NCI-H2107 (cell line): ENCODE results near the gene IL36B.
"Not testable (repeated sequence)": the region's sequence is repeated elsewhere in the genome, so short reads cannot be mapped to it uniquely, and the experiment has no call there.

Experiments
- DNase-seq: peaks from one replicate; lab custom pipeline; 2025; lab: John Stamatoyannopoulos, UW

The IL36B gene

DNA sequence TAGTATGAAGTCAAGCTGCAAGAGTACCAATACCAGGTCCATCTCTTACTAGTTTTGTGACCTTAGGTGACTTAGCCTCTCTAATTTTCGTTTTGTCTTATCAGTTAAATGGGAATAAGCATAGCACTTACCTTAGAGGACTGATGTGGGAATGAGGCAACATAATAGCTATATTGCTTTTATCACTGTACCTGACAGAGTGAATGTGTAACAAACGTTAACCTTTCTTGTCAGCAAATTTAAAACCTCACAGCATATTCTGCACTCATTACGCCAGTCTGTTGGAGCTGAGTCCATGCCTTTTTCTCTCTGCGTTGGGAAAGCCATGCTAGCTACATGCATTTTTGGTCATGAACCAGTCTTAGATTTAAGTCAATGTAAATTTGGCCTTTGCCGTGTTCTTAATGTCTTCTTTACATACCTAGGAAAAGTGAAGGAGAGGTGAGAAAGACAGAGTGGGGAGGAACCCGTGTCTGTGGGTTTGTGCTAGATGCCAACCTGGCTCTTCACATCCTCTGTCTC, at the start of gene IL36B:
IL36B (minus strand) TSS at position 472 of the 522 bp plus-strand sequence.
- no peak for DNase-seq

- no peak for DNase-seq
These were observed 49.5 kb upstream of the IL36B start for GRCh38 chr2:113102133-113102532.

- DNase-seq = no peak
These were observed 45.9 kb upstream of the IL36B start for GRCh38 chr2:113098532-113098931.

DNA sequence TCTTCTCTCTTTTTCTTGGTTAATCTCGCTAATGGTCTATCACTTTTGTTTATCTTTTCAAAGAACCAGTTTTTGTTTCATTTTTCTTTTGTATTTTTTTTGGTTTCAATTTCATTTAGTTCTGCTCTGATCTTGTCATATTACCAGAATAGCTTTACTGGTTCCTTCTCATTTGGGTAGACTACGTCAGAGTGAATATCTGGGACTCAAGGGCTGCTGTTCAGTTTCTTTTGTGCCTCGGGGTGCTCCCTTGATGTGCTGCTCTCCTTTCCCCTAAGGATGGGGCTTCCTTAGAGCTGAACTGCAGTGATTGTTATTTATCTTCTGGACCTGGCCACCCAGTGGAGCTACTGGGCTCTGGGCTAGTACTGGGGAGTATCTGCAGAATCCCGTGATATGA, 45.4 kb upstream of the IL36B start:
- no peak for DNase-seq

GRCh38 chr2:113096842-113097618, 44.4 kb upstream of the IL36B start:
- DNase-seq = not testable (repeated sequence)

DNA sequence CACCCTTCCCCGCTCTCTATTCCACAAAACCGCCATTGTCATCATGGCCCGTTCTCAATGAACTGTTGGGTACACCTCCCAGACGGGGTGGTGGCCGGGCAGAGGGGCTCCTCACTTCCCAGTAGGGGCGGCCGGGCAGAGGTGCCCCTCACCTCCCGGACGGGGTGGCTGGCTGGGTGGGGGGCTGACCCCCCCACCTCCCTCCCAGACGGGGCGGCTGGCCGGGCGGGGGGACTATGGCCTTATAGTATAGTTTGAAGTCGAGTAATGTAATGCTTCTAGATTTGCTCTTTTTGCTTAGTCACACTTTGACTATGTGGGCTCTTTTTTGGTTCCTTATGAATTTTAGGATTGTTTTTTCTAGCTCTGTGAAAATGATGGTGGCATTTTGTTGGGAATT, 43.6 kb upstream of the IL36B start:
- DNase-seq = not testable (repeated sequence)

GRCh38 chr2:113093613-113093977, 40.9 kb upstream of the IL36B start:
- DNase-seq = no peak

- no peak for DNase-seq
These were observed 40.4 kb upstream of the IL36B start for GRCh38 chr2:113092864-113093612.

- no peak for DNase-seq
These were observed 38.7 kb upstream of the IL36B start for GRCh38 chr2:113091231-113091896.

DNA sequence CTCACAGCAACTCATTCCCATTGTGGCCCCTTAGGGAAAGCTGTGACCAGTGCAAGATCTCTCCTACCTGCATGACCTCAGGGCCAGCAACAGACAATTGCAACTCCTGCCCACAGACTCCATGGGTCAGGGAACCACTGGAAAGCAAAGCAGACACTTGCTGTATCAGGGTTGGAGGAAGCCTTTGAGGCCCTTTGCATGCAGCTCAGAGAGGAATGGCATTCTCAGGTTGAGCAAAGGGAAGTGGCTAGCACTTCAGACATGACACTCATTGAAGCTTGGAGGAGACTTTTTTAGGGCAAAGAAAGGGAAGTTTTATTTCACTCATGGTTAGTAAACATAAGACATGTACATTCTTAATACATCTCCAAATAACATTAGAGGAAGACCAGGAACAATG, 37.2 kb upstream of the IL36B start:
- DNase-seq = no peak

- DNase-seq = no peak
These were observed 35.7 kb upstream of the IL36B start for GRCh38 chr2:113088213-113088992.

DNA sequence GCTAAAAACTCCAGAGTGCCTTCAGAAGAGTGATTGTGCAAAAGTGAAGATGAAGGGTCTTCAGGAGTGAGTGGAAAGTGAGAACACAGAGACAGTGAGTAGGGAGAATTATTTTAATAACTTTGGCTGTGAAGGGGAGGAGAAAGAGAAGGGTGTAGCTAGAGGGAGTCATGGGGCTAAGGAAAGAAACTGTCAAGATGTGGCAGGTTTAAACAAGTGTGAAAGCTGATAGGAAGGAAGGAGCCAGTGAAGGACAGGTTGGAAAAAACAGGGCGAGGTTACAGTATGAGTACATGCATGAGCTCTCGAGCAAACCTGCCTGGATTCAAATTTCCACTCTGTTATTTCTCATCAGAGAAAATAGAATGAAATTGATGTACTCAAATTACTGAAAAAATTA, 32.9 kb upstream of the IL36B start:
- no peak for DNase-seq

- no peak for DNase-seq
These were observed 31.8 kb upstream of the IL36B start for GRCh38 chr2:113084249-113085000.

DNA sequence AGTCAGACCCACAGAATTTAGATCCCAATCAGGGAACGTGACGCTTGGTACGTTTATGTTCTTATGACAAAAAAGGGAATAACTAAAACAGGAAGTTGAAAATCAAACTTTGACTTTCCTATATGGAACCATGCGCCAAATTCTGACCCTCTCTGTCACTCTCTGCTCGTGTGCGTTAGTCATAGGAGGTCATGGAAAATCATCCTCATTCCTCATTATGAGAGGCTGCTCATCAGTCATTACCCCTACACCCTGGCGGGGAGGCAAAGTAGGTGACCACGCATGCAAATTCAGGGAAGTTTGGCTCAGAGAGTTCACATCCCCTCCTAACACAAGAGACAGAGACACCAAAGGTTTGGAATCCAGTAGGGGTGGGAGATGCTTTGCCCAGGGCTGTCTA, 30.6 kb upstream of the IL36B start:
- DNase-seq = no peak

DNA sequence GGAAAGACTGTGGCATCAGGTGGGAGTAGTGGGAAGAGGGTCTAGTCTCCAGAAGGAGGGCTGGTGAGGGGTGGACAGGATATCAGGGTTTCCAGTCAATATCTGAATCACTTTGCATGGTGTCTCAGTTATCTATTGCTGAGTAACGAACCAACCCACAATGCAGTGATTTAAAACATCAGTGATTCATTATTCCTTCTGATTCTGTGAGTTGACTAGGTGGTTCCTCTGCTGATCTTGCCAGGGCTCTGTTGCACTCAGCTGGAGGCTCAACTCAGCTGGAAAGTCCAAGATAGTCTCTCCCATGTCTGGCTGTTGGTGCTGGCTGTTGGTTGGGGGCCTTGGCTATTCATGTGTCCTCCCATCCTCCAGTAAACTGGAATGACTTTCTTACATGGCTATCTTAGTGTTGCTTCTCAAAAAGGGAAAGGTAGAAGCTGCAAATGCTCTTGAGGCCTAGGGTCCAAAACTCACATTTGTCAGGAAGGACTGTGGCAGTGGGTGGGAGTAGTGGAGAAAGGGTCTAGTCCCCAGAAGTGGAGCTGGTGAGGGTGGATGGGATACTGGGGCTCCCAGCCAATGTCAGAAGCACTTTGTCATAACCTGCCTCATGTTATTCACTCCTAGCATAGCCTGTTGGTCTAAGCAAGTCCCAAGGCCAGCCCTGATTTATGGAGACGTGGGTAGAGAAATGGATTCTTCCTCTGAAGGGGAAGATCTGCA, 29.0 kb upstream of the IL36B start:
- no peak for DNase-seq

DNA sequence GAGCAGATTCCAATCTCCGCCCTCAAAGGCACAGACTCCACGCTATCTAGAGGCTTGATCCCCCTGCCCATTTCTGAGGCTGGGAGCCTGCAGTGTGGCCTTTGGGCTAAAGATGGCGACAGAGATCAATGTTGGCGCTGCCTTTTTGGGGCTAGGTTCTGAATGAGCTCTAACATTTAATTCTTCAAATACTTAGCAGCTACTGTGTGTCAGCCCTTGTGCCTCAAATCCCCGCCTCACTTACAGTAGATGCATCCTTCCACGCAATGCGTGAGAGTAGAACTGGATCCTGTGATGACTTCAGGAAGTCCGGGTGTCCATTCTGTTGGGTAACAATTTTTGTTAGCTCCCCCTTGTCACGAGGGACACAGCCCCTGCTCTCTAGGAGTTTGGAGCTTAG, 27.5 kb upstream of the IL36B start:
- DNase-seq = no peak

DNA sequence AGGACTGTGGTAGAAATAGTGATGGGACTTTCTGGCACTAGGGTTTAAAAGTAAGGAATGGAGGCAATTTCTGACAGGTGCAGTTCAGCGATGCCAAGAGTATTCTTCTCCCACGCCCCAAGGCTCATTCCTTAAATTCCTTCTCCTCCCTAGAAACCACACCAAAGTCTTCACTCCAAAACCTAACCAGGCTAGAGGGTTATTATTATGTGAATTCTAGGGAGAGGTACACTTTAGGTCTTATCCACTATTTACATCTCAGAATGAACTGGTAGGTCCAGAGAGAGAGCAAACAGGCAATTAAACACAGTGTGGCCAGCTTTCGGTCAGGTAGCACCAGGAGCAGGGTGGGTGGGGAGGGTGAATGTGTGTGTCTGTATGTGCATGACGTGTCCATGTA, 26.5 kb upstream of the IL36B start:
- DNase-seq = no peak

- no peak for DNase-seq
These were observed 25.7 kb upstream of the IL36B start for GRCh38 chr2:113078350-113078839.

- no peak for DNase-seq
These were observed 25.3 kb upstream of the IL36B start for GRCh38 chr2:113077921-113078320.

GRCh38 chr2:113076954-113077669, 24.4 kb upstream of the IL36B start:
- DNase-seq = no peak
